Vagina (tissue), 2 donors: ENCODE measurements around the gene NUP153.

Source experiments
- POLR2A ChIP-seq, 2 donors: fragments of 450-650 bp; IDR thresholded peaks; one replicate each; pipeline ENCODE4 v1.6.1; 2017; ENCODE audit warnings: antibody characterized with exemption in 2 of 2, mild to moderate bottlenecking in 2 of 2, moderate library complexity in 2 of 2
- POLR2AphosphoS5 ChIP-seq, 2 donors: sonication (generic); formaldehyde crosslinking; IDR thresholded peaks; one replicate each; pipeline ENCODE4 v1.9.0; 2017; ENCODE audit warnings: antibody characterized with exemption in 2 of 2, mild to moderate bottlenecking in 2 of 2, low read depth in 1 of 2; ENCODE audit not compliant: insufficient read depth in 1 of 2
- TF ChIP-seq, protein P1 (sequence below), 3 experiments: fragments of 450-650 bp in 2 of 3; fragments of 200-600 bp in 1 of 3; sonication (generic) in 1 of 3; IDR thresholded peaks; one replicate each; pipeline ENCODE4 v1.5.1; 2017 to 2019; ENCODE audit warnings: antibody characterized with exemption in 3 of 3, mild to moderate bottlenecking in 2 of 3, moderate library complexity in 2 of 3

DNA sequence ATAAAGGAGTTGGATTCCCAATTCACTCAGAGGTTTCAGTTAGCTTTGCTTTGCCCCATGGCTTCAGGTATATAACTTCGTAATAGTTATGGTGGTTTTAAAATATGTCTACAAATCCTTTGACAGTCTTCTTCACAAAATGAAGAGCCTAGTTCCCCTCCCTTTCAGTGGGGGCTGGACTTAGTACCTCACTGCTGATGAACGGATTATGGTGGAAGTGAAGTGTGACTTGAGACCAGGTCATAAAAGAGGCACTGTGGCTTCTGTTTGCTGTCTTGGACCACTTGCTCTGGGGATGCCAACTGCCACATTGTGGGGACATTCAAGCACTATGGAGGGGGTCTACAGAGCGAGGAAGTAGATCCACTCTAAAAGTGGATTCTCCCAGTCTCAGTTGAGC lies 47.5 kb upstream of the NUP153 start:
- TF ChIP-seq, protein P1, sequence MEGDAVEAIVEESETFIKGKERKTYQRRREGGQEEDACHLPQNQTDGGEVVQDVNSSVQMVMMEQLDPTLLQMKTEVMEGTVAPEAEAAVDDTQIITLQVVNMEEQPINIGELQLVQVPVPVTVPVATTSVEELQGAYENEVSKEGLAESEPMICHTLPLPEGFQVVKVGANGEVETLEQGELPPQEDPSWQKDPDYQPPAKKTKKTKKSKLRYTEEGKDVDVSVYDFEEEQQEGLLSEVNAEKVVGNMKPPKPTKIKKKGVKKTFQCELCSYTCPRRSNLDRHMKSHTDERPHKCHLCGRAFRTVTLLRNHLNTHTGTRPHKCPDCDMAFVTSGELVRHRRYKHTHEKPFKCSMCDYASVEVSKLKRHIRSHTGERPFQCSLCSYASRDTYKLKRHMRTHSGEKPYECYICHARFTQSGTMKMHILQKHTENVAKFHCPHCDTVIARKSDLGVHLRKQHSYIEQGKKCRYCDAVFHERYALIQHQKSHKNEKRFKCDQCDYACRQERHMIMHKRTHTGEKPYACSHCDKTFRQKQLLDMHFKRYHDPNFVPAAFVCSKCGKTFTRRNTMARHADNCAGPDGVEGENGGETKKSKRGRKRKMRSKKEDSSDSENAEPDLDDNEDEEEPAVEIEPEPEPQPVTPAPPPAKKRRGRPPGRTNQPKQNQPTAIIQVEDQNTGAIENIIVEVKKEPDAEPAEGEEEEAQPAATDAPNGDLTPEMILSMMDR (IDR thresholded peaks at IDR 0.05) = no peak
- TF ChIP-seq POLR2A (IDR thresholded peaks at IDR 0.05) = no peak
- TF ChIP-seq POLR2AphosphoS5 (IDR thresholded peaks at IDR 0.05; ENCODE audit: insufficient read depth in 1 of 2, low read depth in 1 of 2) = no peak
